ENCODE results near the gene HACD2. TPM values are rescaled to one million over a fixed set of nuclear protein-coding genes. Genes with fewer than 3 reads are reported as not detected.

Gene HACD2
- polyA plus RNA-seq, 1 donor (not counting 4 experiments of a cell fraction or from before 2014, with no cell fraction given) = 124 TPM

DNA sequence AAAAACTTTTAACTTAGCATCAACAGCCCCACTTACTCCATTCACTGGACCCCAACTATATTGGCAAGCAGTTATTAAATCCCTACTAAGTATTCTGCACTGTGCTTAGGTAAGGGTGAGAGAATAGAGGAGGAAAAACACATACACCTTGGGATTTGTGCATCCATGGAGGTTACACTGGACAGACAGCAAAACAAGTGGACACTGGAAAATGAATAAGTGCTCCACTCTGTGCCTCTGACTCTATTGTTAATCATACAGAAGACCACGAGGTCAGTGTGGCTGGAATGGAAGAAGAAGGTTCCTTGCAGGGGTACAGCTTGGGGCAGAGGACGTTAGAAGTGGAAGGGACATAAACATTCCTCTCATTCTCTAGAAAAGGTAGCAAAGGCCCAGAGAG, 139.2 kb downstream of the HACD2 start:
- peaks cover 2% of the 10 kb centered on the region for H4K20me1 ChIP-seq (ENCODE audit: control insufficient read depth, extremely low read depth, insufficient read depth, low read length)
- no peaks in the 10 kb centered on the region for H3K79me2 ChIP-seq (ENCODE audit: control insufficient read depth, insufficient read depth, low read length)
- H3K4me2 ChIP-seq (ENCODE audit: control insufficient read depth, extremely low read depth, insufficient read depth, low read depth, low read length) = no peak overlapping the region
- no peak overlapping the region for H3K9ac ChIP-seq (ENCODE audit: control insufficient read depth, extremely low read depth, insufficient read depth, low read length)
- peaks cover 65% of the 10 kb centered on the region for H3K27me3 ChIP-seq (ENCODE audit: control insufficient read depth, extremely low read depth, insufficient read depth, low read length)
- no peak overlapping the region for H3K27ac ChIP-seq (ENCODE audit: control insufficient read depth, insufficient read depth, low read length)
- H2AFZ ChIP-seq (ENCODE audit: control insufficient read depth, low read length) = no peak overlapping the region
- dilution Hi-C loops (cut with MboI; ENCODE audit: extremely low pct_ligation_motif_present, low sequenced_read_pairs) = no loop called here
- no peaks in the 10 kb centered on the region for H3K36me3 ChIP-seq (ENCODE audit: control insufficient read depth in 2 of 2, extremely low read depth in 1 of 2, insufficient read depth in 2 of 2, low read length in 2 of 2)
- no peak for DNase-seq (ENCODE audit: low read depth, low spot score)
- TF ChIP-seq, protein P1, sequence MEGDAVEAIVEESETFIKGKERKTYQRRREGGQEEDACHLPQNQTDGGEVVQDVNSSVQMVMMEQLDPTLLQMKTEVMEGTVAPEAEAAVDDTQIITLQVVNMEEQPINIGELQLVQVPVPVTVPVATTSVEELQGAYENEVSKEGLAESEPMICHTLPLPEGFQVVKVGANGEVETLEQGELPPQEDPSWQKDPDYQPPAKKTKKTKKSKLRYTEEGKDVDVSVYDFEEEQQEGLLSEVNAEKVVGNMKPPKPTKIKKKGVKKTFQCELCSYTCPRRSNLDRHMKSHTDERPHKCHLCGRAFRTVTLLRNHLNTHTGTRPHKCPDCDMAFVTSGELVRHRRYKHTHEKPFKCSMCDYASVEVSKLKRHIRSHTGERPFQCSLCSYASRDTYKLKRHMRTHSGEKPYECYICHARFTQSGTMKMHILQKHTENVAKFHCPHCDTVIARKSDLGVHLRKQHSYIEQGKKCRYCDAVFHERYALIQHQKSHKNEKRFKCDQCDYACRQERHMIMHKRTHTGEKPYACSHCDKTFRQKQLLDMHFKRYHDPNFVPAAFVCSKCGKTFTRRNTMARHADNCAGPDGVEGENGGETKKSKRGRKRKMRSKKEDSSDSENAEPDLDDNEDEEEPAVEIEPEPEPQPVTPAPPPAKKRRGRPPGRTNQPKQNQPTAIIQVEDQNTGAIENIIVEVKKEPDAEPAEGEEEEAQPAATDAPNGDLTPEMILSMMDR (optimal IDR thresholded peaks at IDR 0.05 in 1 of 3, IDR thresholded peaks at IDR 0.05 in 1 of 3, conservative IDR thresholded peaks at IDR 0.05 in 1 of 3; ENCODE audit: extremely low read depth in 1 of 3, insufficient read depth in 2 of 3, low read length in 3 of 3) = no peak
- no peak for TF ChIP-seq EZH2 (IDR thresholded peaks at IDR 0.05; ENCODE audit: low read length)
- H3K4me1 ChIP-seq (ENCODE audit: control insufficient read depth, extremely low read depth, insufficient read depth, low read length) = no peaks in the 10 kb centered on the region
- H3K4me3 ChIP-seq (ENCODE audit: control insufficient read depth in 2 of 3, extremely low read depth in 1 of 3, insufficient read depth in 2 of 3, low read depth in 1 of 3, low read length in 3 of 3) = no peak overlapping the region
- no peaks in the 10 kb centered on the region for H3K9me3 ChIP-seq (ENCODE audit: control insufficient read depth, low read depth, low read length)
- FAIRE-seq = no peak
- H3K9me1 ChIP-seq (ENCODE audit: control insufficient read depth, extremely low read depth, insufficient read depth, low read length) = no peaks in the 10 kb centered on the region

DNA sequence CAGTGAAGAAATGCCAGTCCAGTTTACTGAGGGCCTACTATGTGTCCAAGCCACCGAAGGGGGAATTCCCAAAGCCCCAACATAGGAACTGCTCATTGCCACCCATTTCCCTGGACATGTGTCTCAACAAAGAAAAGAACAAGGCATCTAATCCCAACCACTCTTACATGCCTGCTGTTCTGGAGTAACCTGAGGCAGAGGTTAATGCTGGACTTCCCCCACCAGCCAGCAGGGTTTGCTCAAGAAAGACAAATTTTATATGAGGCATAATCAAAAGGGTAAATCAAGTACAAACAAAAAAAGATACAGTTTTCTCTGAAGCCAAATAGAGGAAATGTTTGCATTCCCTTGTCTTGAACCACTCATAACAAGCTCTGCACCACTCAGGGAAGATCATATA, 140.1 kb downstream of the HACD2 start:
- no peak overlapping the region for H3K9ac ChIP-seq (ENCODE audit: control insufficient read depth, extremely low read depth, insufficient read depth, low read length)
- H3K27me3 ChIP-seq (ENCODE audit: control insufficient read depth, extremely low read depth, insufficient read depth, low read length) = peaks cover 59% of the 10 kb centered on the region
- no peaks in the 10 kb centered on the region for H4K20me1 ChIP-seq (ENCODE audit: control insufficient read depth, extremely low read depth, insufficient read depth, low read length)
- no peaks in the 10 kb centered on the region for H3K79me2 ChIP-seq (ENCODE audit: control insufficient read depth, insufficient read depth, low read length)
- dilution Hi-C loops (cut with MboI; ENCODE audit: extremely low pct_ligation_motif_present, low sequenced_read_pairs) = no loop called here
- TF ChIP-seq, protein P1 (optimal IDR thresholded peaks at IDR 0.05 in 1 of 3, IDR thresholded peaks at IDR 0.05 in 1 of 3, conservative IDR thresholded peaks at IDR 0.05 in 1 of 3; ENCODE audit: extremely low read depth in 1 of 3, insufficient read depth in 2 of 3, low read length in 3 of 3) = peak in 1 of 3 experiments; percentile 3
- no peak for TF ChIP-seq EZH2 (IDR thresholded peaks at IDR 0.05; ENCODE audit: low read length)
- FAIRE-seq (no peak), DNase-seq (ENCODE audit: low read depth, low spot score) (no peak)
- H3K4me3 ChIP-seq (ENCODE audit: control insufficient read depth in 2 of 3, extremely low read depth in 1 of 3, insufficient read depth in 2 of 3, low read depth in 1 of 3, low read length in 3 of 3) = no peak overlapping the region
- no peak overlapping the region for H3K4me2 ChIP-seq (ENCODE audit: control insufficient read depth, extremely low read depth, insufficient read depth, low read depth, low read length)
- H3K27ac ChIP-seq (ENCODE audit: control insufficient read depth, insufficient read depth, low read length) = no peak overlapping the region
- no peak overlapping the region for H2AFZ ChIP-seq (ENCODE audit: control insufficient read depth, low read length)
- no peaks in the 10 kb centered on the region for H3K9me1 ChIP-seq (ENCODE audit: control insufficient read depth, extremely low read depth, insufficient read depth, low read length)
- no peaks in the 10 kb centered on the region for H3K36me3 ChIP-seq (ENCODE audit: control insufficient read depth in 2 of 2, extremely low read depth in 1 of 2, insufficient read depth in 2 of 2, low read length in 2 of 2)
- H3K9me3 ChIP-seq (ENCODE audit: control insufficient read depth, low read depth, low read length) = no peaks in the 10 kb centered on the region
- H3K4me1 ChIP-seq (ENCODE audit: control insufficient read depth, extremely low read depth, insufficient read depth, low read length) = no peaks in the 10 kb centered on the region

Data from keratinocyte (primary cell).